ENCODE data around the gene ADORA2A.

The ADORA2A gene

DNA sequence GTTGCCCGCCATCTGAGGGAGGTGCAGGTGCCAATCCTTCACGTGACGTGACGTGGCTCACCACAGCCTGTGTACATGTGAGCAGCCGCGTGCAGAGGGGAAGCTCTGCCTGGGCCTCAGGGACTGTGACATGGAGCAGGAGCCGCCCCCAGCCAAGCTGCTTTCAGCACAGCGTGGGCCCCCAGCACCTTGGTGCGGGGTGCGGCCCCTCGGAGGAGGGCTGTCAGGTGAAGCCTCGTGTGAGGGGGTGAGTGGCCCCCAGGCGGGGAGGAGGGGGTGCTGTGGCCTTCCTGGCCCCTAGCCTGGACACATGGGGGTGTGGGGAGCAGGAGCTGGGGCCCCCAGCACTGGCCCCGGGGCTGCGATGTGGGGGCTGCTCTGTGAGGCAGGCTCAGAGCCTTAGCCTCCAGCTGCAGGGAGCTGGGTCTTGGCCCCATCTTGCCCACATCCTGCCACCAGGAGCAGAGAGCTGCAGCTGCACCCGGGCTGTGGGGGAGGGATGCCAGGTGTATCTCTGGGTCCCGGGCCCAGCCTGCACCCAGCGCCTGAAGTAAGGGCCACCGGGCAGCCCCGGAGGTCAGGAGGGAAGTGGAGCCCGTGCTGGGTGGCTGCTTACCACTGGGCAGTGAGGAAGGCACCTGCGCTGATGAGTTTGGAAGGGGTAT, at the start of gene ADORA2A:
TSS of gene ADORA2A (plus strand) at position 100 of the 665 bp plus-strand sequence. CDS start 5,806 bp downstream, outside the sequence.
- DNase-seq (ENCODE audit: low spot score), result no peak

DNA sequence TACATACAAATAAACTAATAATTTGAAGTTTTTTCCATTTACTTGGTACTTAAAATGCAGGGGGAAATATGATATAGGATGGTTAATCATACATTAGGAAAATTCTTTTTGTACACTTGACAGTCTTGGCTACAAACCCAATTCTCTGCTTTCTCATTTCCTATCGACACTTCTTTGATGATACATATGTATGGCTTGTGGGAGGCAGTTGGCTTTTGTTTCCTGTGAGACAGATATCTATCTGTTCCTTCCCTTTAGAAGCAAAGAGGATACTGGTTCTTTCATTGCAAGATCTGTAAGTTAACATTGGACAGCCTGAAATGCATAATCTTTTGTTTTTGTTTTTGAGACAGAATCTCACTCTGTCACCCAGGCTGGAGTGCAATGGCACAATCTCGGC, 47.9 kb upstream of the ADORA2A start:
- DNase-seq (ENCODE audit: low spot score), result no peak

DNA sequence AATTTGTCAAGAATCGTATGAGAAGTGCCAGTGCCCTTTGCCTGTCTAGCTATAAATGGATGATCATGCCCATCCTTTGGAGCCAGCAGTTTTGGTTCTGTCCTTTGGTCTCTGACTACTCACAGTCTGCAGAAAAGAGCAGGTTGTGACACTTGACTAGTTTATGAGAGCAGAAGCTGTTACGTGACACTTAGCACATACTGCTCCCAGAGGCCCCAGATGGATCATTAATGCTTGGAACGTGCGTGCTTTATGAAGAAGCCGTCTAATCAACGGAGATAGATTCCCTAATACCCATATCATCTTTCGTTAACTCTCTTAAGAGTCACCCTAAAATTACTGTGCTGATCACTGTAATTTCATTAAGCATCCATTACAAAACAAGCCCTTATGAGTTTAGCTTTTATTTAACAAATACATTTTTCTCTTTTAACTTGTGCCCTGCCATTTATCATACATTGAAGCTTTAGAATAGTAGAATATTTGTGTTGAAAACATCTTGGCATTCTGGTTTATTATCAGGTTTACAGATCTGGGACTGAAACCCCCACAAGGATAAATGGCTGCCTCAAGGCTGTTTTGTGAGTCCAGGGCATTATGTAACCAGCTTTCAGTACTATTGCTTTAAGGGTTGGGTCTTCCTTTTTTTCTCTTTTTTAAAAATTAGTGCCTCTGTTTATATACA, 47.0 kb upstream of the ADORA2A start:
- peak; percentile 67 for DNase-seq (ENCODE audit: low spot score)

DNA sequence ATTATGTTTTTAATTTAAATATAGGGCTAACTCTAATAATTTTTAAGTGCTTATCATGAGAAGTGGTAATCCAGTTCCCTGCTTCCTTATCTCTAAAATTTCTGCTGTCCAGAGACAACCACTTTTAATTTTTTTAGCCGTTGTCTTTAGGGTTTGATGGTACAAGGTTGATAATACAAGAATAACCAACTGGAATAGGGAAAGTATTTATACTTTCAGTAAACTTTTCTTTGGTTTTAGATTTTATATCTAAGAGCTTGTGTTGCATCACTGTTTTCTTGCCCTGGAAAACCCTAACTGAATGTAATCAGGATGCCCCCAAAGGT, 46.5 kb upstream of the ADORA2A start:
- no peak for DNase-seq (ENCODE audit: low spot score)

DNA sequence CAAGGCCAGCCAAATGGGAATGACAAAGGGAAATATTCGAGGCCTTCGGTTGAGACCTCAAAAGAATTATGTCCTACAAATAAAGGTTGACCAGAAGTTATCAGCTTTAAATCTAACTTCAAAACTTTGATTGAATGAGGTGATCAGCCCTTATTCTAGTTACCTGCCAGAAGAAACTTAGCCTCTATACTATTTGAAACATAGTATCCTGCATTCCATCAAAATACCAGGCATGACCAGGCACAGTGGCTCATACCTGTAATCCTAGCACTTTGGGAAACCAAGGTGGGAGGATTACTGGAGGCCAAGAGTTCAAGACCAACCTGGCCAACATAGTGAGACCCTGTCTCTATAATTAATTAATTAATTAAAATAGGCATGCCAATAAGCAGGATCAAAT, 44.3 kb upstream of the ADORA2A start:
- no peak for DNase-seq (ENCODE audit: low spot score)

DNA sequence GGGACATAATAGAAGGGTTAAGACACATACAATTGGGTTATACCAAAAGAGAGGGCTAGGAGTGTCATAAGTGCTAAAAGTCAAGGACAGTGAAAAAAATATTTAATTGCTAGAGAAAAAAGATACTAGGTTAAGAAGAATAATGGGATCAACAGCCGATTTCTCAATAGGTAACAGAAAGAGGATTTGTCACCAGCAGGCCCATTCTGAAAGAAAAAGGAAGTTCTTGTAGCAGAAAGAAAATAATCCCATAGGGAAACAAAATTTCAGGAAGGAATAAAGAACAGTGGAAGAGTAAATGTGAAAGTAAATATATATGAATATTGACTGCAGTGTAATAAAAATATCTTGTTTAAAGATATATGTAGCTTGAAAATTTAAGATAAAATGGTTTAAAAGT, 43.3 kb upstream of the ADORA2A start:
- no peak for DNase-seq (ENCODE audit: low spot score)

DNA sequence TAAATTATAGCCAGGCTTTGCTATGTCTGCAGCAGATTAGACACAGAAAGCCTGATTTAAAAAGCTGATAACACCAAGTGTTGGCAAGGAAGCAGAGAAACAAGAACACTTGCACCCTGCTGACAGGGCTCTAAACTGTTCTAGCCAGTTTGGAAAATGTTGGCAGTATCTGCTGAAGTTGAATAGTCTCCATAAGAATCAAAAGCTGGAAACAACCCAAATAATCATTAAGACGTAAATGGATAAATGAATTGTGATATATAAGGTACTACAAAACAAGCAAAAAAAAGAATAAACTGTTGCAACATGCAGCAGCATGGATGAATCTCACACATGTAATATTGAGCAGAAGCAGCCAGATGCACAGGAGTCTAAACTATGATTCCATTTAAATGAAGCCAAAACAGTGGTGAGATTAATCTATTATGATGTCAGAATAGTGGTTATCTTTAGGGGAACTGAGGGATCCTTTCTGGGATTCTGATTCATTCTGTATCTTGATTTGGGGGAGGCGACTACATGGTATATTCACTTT, 40.4 kb upstream of the ADORA2A start:
- DNase-seq (ENCODE audit: low spot score), result no peak

DNA sequence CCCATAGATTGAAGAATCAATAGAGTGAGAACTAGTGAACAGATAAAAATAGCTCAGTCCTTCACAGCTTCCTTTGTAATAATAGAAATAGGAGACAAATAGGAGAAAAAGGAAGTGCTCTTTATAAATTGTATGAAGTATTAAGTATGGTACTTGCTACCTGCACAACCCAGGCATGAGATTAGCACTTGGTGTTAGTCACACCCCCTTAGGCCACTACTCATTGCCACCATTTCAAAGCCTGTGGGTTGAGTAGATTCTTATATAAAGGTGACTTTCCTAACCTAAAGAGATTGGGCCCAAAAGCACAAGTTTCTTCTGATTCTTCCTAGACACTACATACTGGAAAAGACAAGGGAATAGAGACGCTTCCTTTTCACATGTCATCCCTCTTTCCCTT, 37.7 kb upstream of the ADORA2A start:
- no peak for DNase-seq (ENCODE audit: low spot score)

DNA sequence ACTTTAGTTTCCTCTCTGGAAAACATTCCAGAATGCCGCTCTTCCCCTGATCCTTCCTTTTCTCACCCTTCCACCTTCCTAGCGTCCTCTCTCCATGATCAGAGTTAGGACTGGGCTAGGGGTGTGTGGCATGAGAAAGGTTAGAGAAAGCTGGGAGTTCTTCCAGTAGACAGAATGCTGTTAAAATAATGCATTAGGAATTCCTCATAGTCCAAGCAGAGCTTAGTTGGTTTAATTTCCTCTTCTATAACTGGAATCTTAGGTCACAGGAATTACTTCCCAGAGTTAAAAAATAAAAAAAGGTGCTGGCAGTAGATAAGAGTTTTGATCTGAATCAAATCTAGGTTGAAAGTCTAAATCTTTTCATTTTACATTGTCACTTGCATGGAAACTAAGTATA, 37.2 kb upstream of the ADORA2A start:
- no peak for DNase-seq (ENCODE audit: low spot score)

DNA sequence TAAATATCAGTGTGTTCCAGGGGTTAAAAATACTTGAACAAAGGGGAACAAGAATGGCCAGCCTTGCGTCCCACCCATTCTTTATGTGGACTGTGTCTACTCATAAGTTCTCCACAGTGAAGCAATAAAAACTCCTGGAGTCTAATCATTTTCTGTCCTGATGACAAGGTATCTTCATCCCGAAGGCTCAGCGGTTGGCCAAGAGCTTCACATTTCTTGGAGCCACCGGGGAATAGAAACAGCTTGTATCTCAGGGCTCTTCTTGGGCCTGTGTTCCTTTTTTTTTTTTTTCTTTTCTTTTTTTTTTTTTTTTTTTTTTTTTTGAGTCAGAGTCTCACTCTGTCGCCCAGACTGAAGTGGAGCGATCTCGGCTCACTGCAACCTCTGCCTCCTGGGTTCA, 36.8 kb upstream of the ADORA2A start:
- no peak for DNase-seq (ENCODE audit: low spot score)

DNA sequence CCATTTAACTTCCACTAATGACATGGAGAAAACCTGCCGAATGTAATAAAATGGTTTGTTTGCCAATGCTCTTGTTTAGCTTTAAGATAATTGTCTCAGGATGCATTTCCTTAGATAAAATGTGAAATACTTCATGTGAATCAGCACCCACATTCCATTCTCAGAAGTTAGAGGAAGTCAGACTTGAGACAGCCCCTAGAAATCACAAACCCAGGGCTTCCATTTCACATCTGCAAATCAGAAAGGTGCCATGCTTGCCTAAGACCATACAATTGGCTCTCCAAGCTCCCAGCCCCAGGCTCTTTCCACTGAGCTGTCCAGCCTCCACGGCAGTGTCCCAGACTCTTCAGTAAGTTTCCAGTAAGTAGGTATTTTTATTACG, 35.6 kb upstream of the ADORA2A start:
- no peak for DNase-seq (ENCODE audit: low spot score)

DNA sequence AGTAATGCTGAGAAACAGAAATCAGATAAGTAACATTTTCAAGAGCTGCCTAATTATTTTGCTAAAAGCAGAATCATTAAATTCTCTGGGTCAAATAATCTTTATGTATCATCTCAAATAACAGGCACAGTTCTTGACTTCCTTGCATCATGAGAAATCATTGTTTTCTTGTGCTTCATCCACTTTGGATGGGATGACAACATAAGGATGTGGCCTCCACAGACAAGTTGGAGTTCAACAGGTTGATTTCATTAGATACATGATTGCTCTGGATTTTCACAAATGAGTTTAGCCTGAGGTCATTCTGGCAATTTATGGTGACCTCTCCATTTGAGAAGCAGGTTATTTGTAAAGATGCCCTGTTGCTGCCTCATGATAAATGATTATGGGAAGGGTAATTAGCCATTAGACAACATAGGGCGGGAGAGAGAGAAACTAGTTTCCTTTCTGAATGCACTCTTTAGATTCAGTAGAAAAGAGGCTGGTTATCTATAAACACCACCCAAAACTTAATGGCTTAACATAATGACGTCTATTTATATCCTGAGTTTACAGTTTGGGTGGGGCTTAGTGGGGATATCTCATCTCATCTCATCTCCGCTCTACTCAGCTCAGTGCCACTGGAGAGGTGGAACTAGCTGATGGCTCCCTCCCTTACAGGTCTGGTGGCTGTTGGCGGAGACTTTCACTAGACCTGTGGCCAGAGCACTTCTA, 35.0 kb upstream of the ADORA2A start:
- no peak for DNase-seq (ENCODE audit: low spot score)

DNA sequence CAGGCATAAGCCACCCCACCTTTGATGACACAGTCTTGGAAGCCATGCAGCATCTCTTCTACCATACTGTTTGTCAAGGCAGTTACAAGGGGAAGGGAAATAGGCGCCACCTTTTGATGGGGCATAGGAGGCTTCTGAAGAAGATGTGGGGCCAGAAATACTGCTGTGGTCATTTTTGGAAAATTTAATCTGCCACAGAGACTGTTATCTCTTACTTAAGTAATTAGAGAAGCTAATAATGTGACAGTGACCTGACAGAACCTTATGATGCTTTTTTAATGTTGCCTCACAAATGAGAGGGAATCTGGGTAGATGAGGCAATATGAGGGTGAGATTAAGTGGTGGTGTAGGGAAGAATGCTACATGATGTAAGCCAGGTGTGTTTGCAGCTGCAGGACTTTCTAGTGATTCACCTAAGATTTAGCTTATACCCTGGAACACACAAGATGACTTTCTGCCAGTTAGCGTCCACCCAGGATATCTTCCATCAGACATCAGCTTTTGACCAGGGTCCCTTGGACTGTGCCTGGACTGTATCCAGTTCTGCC, 34.3 kb upstream of the ADORA2A start:
- no peak for DNase-seq (ENCODE audit: low spot score)

DNA sequence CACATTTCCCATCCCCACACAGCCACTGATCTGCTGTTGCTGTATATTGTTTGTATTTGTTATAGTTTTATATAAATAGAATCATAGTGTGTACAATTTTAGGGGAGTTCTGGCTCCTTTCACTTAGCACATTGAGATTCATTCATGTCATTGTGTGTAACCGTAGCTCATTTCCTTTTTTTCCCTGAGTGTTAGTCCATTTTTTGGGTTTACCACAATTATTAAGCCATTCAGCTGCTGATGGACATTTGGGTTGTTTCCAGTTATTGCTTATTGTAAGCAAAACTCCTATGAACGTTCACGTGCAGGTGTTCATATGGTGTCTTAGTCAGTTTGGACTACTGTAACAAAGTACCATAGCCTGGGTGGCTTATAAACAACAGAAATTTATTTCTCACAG, 33.6 kb upstream of the ADORA2A start:
- no peak for DNase-seq (ENCODE audit: low spot score)

DNA sequence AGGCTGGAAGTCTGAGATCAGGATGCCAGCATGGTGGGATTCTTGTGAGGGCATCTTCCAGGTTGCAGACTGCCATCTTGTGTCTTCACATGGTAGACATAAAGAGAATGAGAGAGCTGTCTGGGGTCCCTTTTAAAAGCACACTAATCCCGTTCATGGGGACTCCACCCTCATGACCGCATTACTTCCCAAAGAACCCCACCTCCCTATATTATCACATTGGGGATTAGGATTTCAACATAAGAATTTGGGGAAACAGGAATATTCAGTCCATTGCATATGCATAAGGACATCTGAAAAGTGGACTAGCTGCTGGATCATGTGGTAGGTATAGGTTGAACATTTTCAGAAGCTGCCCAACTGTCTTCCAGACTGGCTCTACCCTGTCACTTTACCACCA, 33.1 kb upstream of the ADORA2A start:
- no peak for DNase-seq (ENCODE audit: low spot score)

DNA sequence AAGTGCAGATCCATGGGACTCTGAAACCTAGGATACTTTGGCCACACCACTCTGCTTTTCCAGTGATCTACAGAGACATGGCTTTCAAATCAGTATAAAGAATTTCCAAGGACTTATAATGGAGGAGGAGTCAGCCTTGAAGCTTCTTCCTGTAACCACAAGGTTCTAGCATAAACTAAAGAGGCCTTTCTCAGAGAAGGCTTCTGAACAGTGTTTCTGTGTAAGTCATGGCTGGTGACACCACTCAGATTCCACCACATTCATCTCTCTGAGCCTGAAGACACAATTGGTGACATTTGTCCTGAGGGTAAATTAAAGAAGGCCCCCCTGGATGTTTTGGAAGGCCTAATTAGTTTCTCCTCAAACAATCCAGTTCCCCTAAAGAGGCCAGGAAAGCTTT, 29.0 kb upstream of the ADORA2A start:
- DNase-seq (ENCODE audit: low spot score), result no peak

DNA sequence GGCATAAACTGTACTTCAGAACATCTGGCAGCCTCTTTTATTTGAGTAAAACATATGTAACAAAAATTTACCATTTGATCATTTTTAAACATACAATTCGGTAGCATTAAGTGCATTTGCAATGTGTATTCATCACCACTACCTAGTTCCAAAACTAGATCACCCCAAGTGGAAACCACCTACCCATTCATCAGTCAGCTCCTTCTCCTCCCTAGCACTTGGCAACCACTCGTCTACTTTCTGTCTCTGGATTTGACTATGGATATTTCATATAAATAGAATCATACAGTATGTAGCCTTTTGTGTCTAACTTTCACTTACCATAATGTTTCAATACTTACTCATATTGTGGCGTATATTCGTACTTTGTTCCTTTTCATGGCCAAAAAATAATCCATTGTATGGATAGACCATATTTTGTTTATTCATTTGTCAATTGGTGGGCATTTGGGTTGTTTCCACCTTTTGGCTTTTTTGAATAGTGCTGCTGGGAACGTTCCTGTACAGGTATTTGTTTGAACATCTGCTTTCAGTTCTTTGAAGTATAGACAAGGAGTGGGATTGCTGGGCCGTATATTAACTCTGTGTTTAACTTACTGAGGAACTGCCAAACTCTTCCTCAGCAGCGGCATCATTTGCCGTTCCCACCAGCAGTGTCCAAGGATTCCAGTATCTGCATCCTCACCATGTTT, 27.2 kb upstream of the ADORA2A start:
- no peak for DNase-seq (ENCODE audit: low spot score)

DNA sequence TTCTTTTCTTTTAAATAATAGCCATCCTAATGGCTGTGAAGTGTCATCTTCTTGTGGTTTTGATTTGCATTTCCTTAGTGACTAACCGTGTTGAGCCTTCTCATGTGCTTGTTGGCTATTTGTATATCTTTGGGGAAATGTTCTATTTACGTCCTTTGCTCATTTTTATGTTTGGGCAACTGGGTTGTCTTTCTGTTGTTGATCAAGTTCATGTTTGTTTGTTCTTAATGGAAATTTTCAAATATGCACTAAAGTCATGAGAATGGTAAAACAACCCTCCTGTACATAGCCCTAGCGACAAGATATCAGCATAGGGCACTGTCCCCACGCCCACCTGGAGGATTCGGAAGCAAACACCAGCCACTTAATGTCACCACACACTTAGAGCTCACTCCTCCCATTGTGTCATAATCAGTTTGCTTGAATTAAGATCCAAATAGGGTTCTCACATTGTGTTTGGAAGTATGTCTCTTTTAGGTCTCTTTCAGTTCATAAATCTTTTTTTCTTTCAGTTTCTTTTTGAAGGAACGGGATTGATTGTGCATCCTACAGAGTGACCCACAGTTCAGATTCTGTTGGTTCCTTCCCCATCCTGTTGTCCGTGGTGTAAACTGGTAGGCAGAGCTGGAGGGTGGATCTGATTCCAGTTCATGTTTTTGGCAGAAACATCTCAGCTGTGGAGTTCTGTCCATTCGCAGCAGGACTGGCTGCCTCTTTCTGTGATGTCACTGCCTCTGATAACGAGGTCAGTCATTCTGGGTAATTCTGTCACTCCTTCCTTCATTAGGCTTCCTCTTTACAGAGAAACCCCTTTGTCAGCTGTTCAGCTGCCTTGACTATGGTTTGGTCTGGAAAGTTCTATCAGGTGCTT, 26.4 kb upstream of the ADORA2A start:
- no peak for DNase-seq (ENCODE audit: low spot score)

DNA sequence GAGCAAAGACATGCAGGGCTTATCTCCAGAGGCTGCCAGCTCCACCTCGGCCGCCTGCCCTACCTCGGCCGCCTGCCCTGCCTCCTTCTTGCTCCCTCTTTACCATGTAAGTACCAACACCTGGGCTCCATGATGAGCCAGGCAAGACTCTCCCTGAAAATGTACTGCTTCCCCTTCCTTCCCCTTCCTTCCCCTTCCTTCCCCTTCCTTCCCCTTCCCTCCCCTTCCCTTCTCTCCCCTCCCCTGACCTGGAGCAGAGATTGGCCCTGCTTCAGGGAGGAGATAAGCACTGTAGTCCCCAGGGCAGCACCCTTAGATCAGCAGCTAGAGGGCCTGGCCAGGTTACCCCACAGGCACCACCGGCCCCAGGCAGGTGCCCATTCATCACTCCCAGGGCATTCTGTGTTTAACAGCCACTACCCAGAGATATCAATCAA, 25.4 kb upstream of the ADORA2A start:
- DNase-seq (ENCODE audit: low spot score), result no peak

DNA sequence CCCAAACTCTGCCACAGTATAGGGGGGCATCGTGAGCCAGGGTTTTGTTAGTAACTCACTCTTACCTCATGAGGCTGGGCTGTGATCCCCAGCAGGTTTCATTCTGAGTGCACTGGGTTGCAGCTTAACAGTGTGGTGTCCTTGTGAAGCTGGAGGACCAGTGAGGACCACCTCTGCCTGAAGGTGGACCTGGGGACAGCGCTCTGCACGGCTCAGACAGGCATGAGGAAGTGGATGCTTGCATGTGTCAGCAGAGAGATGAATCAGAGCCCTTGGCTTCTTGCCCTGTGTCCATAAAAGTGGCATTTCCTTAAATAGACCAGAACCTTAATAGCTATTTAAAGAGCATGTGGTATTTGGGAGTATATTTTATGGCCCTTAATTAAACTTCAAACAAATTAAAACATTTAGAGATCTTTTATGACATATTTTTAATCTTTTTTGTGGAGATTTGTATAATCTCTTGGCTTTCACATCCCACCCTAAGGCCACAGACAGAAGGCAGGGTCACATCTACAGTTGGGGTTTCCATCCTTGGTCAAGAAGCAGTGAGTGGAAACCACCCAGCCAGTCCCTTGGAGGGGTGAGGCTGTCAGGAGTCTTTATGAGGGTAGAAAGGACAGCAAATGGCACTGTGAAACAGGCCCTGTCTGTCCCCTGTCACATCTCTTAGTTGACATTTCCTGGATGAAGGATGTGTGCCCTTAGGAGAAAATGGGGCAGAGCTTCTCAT, 24.8 kb upstream of the ADORA2A start:
- DNase-seq (ENCODE audit: low spot score), result no peak

DNA sequence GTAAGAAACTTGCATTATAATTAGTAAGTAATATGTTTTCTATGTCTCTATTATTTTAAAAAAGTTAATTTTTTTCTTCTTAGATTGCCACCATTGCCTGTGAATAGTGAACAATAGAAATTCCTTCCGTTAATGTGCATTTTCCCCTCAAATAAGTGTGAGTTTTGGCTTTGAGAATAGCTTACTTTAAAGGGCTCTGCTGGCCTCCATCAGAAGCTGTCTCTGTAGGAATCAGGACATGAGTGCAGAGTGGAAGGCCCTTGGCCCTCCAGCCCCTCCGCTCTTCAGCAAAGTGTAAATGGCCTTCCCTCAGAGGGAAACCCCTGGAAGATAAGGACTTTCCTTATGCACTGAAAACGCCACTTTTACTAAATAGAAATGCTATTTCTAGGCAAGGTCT, 24.1 kb upstream of the ADORA2A start:
- DNase-seq (ENCODE audit: low spot score), result no peak

Data from D341Med (cell line).